ENCODE measurements around the gene RTN1. TPM values are rescaled to one million over a fixed set of nuclear protein-coding genes. Genes with fewer than 3 reads are reported as not detected.

The RTN1 gene
- total RNA-seq, 1 donor from 2014 or later: 518 TPM

DNA sequence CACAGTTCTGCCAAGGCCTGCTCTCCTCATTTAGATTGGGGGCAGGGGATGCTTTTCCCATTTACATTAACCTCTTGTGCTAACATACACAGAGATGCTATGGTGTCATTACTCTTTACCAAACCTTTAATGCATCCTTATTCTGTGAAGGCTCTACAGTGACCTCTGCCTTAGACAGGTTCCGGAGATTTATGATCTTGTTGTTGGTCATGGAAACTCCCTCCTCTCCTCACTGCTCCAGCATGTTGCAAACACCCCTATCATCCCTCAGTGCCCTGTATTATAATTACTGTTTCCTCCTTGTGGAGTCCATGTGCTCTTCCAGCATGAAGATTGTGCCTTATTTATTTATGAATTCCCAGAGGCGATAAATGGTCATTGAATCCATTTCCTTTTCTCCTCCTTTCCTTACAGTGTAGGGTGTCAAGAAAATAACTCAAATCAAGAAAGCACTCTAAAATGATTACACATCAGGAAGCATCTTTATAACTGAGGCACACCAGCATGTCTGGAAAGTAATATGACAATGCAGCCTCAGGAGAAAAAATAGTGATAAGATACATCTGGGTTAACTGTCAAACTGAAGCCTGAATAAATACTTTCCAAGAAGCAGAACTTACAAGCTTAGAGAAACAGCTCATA lies 37.8 kb downstream of the RTN1 start:
- TF ChIP-seq, protein P1, sequence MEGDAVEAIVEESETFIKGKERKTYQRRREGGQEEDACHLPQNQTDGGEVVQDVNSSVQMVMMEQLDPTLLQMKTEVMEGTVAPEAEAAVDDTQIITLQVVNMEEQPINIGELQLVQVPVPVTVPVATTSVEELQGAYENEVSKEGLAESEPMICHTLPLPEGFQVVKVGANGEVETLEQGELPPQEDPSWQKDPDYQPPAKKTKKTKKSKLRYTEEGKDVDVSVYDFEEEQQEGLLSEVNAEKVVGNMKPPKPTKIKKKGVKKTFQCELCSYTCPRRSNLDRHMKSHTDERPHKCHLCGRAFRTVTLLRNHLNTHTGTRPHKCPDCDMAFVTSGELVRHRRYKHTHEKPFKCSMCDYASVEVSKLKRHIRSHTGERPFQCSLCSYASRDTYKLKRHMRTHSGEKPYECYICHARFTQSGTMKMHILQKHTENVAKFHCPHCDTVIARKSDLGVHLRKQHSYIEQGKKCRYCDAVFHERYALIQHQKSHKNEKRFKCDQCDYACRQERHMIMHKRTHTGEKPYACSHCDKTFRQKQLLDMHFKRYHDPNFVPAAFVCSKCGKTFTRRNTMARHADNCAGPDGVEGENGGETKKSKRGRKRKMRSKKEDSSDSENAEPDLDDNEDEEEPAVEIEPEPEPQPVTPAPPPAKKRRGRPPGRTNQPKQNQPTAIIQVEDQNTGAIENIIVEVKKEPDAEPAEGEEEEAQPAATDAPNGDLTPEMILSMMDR (IDR thresholded peaks at IDR 0.05; ENCODE audit: partially characterized antibody, unreplicated experiment): no peak
- Mint-ChIP-seq H3K4me1 (ENCODE audit: low read depth, unreplicated experiment) (peaks cover 5% of the 10 kb centered on the region), H3K36me3 (ENCODE audit: unreplicated experiment) (no peaks in the 10 kb centered on the region), H3K27me3 (ENCODE audit: unreplicated experiment) (no peaks in the 10 kb centered on the region), H3K27ac (ENCODE audit: unreplicated experiment) (no peak overlapping the region), H3K4me3 (ENCODE audit: unreplicated experiment) (no peak overlapping the region), H3K9me3 (ENCODE audit: unreplicated experiment) (peaks cover 1% of the 10 kb centered on the region)
- no peak for DNase-seq

GRCh38 chr14:59831121-59831730 lies 39.4 kb downstream of the RTN1 start:
- no peaks in the 10 kb centered on the region for H3K27me3 Mint-ChIP-seq (ENCODE audit: unreplicated experiment)
- H3K4me3 Mint-ChIP-seq (ENCODE audit: unreplicated experiment): no peak overlapping the region
- TF ChIP-seq, protein P1 (IDR thresholded peaks at IDR 0.05; ENCODE audit: partially characterized antibody, unreplicated experiment): no peak
- H3K27ac Mint-ChIP-seq (ENCODE audit: unreplicated experiment): no peak overlapping the region
- peaks cover 1% of the 10 kb centered on the region for H3K9me3 Mint-ChIP-seq (ENCODE audit: unreplicated experiment)
- H3K4me1 Mint-ChIP-seq (ENCODE audit: low read depth, unreplicated experiment): peaks cover 10% of the 10 kb centered on the region
- no peaks in the 10 kb centered on the region for H3K36me3 Mint-ChIP-seq (ENCODE audit: unreplicated experiment)
- DNase-seq: no peak

DNA sequence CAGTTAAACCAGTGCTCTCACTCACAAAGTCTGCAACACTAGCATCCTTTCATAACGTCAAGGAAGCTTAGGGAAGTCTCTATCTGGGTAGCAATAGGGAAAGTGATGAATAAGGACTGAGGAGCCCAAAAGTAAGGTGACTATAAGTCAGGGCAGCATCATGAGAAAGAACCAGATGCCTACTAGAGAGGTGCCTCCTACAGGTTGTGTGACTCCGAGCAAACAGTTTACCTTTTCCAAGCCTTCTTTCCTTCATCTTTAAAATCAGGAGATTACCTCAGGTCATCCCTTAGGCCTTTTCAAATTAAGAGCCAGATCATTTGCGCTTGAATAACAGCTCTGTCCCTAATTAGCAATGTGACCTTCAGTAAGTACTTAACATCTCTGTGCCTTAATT lies 40.2 kb downstream of the RTN1 start:
- Mint-ChIP-seq H3K4me1 (ENCODE audit: low read depth, unreplicated experiment) (peaks cover 10% of the 10 kb centered on the region), H3K27ac (ENCODE audit: unreplicated experiment) (no peak overlapping the region), H3K27me3 (ENCODE audit: unreplicated experiment) (no peaks in the 10 kb centered on the region), H3K36me3 (ENCODE audit: unreplicated experiment) (no peaks in the 10 kb centered on the region), H3K4me3 (ENCODE audit: unreplicated experiment) (no peak overlapping the region), H3K9me3 (ENCODE audit: unreplicated experiment) (peaks cover 1% of the 10 kb centered on the region)
- TF ChIP-seq, protein P1 (IDR thresholded peaks at IDR 0.05; ENCODE audit: partially characterized antibody, unreplicated experiment): no peak
- DNase-seq: no peak

DNA sequence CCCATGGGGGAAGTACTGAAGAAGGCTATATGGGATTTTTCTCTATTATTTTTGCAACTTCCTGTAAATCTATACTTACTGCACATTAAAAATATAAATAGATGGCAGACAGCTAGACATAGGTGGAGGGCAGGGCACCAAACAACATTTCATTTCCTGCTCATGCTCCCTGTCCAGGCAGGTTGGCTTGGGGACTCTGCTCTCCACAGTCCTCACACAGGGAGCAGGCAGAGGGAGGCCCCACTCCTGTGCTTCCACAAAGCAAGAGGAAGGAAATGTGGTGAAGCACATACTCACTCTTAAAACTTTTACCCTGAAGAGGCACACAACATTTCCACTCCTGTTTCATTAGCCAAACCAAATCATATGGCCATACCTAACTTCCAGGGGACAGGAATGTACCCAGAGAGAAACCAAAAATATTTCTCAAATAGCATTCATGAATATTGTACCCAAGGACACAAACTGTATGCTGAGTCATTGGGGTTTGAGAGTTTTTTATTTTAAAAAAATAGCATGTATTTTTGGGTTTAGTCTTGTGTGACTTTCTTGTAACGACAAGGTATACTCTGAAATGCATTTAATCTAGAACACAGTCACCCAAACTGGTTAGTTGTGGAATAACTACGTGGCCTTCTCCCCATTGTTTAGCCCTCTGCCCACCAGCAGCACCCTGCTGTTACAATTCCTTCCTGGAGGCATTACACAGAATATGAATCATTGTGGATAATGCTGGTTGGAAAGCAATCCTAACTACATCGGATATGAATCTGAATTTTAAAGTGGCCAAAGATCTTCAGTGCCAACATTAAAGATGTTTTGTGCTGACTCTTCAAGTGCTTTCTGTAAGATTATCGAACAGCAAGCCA lies 40.9 kb downstream of the RTN1 start:
- TF ChIP-seq, protein P1 (IDR thresholded peaks at IDR 0.05; ENCODE audit: partially characterized antibody, unreplicated experiment): no peak
- DNase-seq: no peak
- Mint-ChIP-seq H3K4me1 (ENCODE audit: low read depth, unreplicated experiment) (peaks cover 10% of the 10 kb centered on the region), H3K36me3 (ENCODE audit: unreplicated experiment) (no peaks in the 10 kb centered on the region), H3K4me3 (ENCODE audit: unreplicated experiment) (no peak overlapping the region), H3K27me3 (ENCODE audit: unreplicated experiment) (no peaks in the 10 kb centered on the region), H3K9me3 (ENCODE audit: unreplicated experiment) (peaks cover 1% of the 10 kb centered on the region), H3K27ac (ENCODE audit: unreplicated experiment) (no peak overlapping the region)

Data from glutamatergic neuron (in vitro differentiated cells).